OCI-LY3 (cell line): ENCODE measurements around the gene GPC3.
"Not testable (repeated sequence)": the region's sequence is repeated elsewhere in the genome, so short reads cannot be mapped to it uniquely, and the experiment has no call there.

Experiments used
- H2AFZ ChIP-seq: fragments of 200-600, 300-600 bp; shearing (Covaris generic); 2 replicates; pipeline ENCODE4 v1.6.0; 2014; ENCODE audit warnings: antibody characterized with exemption, low read depth, low read length
- H3K27ac ChIP-seq: fragments of 200-600, 300-600 bp; sonication (generic); 2 replicates; pipeline ENCODE4 v1.5.1; 2014; ENCODE audit warnings: mild to moderate bottlenecking, low read length, moderate library complexity, mixed read lengths
- H3K27me3 ChIP-seq: fragments of 200-600, 300-600 bp; sonication (generic); 2 replicates; pipeline ENCODE4 v1.6.1; 2014; ENCODE audit warnings: low read depth, low read length, mixed read lengths
- H3K36me3 ChIP-seq: fragments of 200-600, 300-600 bp; sonication (generic); replicated peaks from 2 replicates; pipeline ENCODE3; 2014; ENCODE audit warnings: low read depth, low read length, mixed read lengths
- H3K4me1 ChIP-seq: fragments of 300-600, 200-600 bp; sonication (generic); 2 replicates; pipeline ENCODE4 v1.6.1; 2014; ENCODE audit warnings: low read length, mixed read lengths
- H3K4me2 ChIP-seq: fragments of 200-600, 300-600 bp; sonication (generic); 2 replicates; pipeline ENCODE4 v1.6.1; 2014; ENCODE audit warnings: low read length, mixed read lengths
- H3K4me3 ChIP-seq: fragments of 300-600, 200-600 bp; sonication (generic); 2 replicates; pipeline ENCODE4 v1.5.1; 2014; ENCODE audit warnings: antibody characterized with exemption, mild to moderate bottlenecking, low read length, moderate library complexity
- H3K79me2 ChIP-seq: fragments of 300-600, 200-600 bp; shearing (Covaris generic); 2 replicates; pipeline ENCODE4 v1.6.1; 2014; ENCODE audit warnings: mild to moderate bottlenecking, low read length, mixed read lengths
- H3K9ac ChIP-seq: fragments of 300-600, 200-600 bp; shearing (Covaris generic); 2 replicates; pipeline ENCODE4 v1.6.0; 2014; ENCODE audit warnings: mild to moderate bottlenecking, low read length, moderate library complexity
- H3K9me3 ChIP-seq: fragments of 200-600, 300-600 bp; shearing (Covaris generic); 2 replicates; pipeline ENCODE4 v1.6.1; 2014; ENCODE audit warnings: low read length, mixed read lengths; ENCODE audit not compliant: insufficient read depth
- H4K20me1 ChIP-seq: fragments of 200-600, 300-600 bp; sonication (generic); 2 replicates; pipeline ENCODE4 v1.6.1; 2016; ENCODE audit warnings: low read length, mixed read lengths; ENCODE audit not compliant: insufficient read depth
- EZH2phosphoT487 ChIP-seq: fragments of 200-600 bp; shearing (Covaris generic); IDR thresholded peaks from 2 replicates; pipeline ENCODE4 v1.6.1; 2018; ENCODE audit warnings: antibody characterized with exemption, mixed run types, low read depth
- TF ChIP-seq, protein P1 (sequence below): fragments of 200-600, 300-600 bp; sonication (generic); IDR thresholded peaks from 2 replicates; pipeline ENCODE4 v1.5.1; 2014; ENCODE audit warnings: antibody characterized with exemption, low read length, low read depth

GPC3 gene

DNA sequence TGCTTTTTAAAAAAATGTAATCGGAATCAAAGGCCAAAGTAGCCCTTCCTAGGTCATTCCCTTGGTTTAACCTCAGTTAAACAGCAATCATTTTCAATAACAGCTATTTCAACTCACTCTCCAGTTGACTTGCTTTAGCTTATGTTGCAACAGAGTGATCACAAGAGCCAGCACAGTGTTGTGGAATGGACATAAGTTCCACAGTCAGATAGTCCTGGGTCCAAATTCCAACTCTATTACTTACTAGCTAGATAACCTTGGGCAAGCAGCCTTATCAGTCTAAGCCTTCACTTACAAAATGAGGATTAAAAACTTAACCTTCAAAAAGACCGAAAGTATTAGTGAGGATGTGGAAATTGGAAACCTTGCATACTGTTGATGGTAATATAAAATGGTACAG is 9.2 kb upstream of the GPC3 start:
- Histone ChIP-seq H2AFZ (no peak overlapping the region), H3K36me3 (no peaks in the 10 kb centered on the region), H3K79me2 (no peaks in the 10 kb centered on the region), H3K27me3 (no peaks in the 10 kb centered on the region), H3K4me1 (0 out of 2 replicates have a peak, but pooled peaks cover 4% of the 10 kb centered on the region), H3K4me2 (no peak overlapping the region), H3K9me3 (no peaks in the 10 kb centered on the region), H3K27ac (no peak overlapping the region), H4K20me1 (no peaks in the 10 kb centered on the region), H3K9ac (no peak overlapping the region), H3K4me3 (no peak overlapping the region)
- TF ChIP-seq EZH2phosphoT487: no peak
- TF ChIP-seq, protein P1, sequence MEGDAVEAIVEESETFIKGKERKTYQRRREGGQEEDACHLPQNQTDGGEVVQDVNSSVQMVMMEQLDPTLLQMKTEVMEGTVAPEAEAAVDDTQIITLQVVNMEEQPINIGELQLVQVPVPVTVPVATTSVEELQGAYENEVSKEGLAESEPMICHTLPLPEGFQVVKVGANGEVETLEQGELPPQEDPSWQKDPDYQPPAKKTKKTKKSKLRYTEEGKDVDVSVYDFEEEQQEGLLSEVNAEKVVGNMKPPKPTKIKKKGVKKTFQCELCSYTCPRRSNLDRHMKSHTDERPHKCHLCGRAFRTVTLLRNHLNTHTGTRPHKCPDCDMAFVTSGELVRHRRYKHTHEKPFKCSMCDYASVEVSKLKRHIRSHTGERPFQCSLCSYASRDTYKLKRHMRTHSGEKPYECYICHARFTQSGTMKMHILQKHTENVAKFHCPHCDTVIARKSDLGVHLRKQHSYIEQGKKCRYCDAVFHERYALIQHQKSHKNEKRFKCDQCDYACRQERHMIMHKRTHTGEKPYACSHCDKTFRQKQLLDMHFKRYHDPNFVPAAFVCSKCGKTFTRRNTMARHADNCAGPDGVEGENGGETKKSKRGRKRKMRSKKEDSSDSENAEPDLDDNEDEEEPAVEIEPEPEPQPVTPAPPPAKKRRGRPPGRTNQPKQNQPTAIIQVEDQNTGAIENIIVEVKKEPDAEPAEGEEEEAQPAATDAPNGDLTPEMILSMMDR: no peak

DNA sequence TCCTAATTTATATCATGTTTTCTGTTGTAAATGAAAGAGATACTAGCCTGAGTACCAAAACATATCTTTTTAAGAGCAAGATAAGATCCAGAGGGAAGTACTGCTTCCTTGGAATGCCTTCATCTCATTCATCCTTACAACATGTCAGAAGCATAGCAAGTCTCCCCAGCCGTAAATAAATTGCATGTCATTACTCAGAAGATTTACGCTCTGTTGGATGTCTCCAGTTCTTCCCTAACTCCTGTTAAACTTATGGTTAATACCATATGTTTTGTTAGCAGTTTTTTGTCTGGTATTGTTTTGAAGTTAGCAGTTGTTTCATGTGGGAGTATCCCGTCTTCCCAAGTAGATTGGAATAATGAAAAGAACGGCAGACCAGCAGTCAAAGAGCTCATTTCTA is 7.5 kb upstream of the GPC3 start:
- Histone ChIP-seq H3K27ac (no peak overlapping the region), H4K20me1 (no peaks in the 10 kb centered on the region), H3K4me1 (no peaks in the 10 kb centered on the region), H3K79me2 (no peaks in the 10 kb centered on the region), H3K36me3 (no peaks in the 10 kb centered on the region), H3K9me3 (no peaks in the 10 kb centered on the region), H3K27me3 (no peaks in the 10 kb centered on the region), H3K9ac (no peak overlapping the region), H2AFZ (no peak overlapping the region), H3K4me2 (no peak overlapping the region), H3K4me3 (no peak overlapping the region)
- TF ChIP-seq, protein P1: no peak
- no peak for TF ChIP-seq EZH2phosphoT487

DNA sequence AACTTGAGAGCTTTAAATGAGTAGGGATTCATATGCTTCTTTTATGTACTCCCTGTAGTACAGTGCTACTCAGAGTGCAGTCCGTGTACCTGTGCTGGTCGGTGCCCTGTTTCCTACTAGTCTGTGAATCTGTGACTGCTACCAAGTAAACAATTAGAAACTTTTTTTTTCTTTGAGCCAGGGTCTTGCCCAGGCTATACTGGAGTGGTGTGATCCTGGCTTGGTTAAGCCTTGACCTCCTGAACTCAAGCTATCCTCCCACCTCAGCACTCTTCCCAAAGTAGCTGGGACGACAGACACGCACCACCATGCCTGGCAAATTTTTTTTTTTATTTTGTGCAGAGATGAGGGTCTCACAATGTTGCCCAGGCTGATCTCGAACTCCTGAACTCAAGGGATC is 6.4 kb upstream of the GPC3 start:
- no peaks in the 10 kb centered on the region for H3K36me3 ChIP-seq
- no peaks in the 10 kb centered on the region for H3K79me2 ChIP-seq
- no peak overlapping the region for H3K9ac ChIP-seq
- no peaks in the 10 kb centered on the region for H3K4me1 ChIP-seq
- no peaks in the 10 kb centered on the region for H3K27me3 ChIP-seq
- H3K4me3 ChIP-seq: no peak overlapping the region
- no peak overlapping the region for H2AFZ ChIP-seq
- no peak for TF ChIP-seq EZH2phosphoT487
- TF ChIP-seq, protein P1: no peak
- H3K27ac ChIP-seq: no peak overlapping the region
- no peak overlapping the region for H3K4me2 ChIP-seq
- no peaks in the 10 kb centered on the region for H4K20me1 ChIP-seq
- no peaks in the 10 kb centered on the region for H3K9me3 ChIP-seq

DNA sequence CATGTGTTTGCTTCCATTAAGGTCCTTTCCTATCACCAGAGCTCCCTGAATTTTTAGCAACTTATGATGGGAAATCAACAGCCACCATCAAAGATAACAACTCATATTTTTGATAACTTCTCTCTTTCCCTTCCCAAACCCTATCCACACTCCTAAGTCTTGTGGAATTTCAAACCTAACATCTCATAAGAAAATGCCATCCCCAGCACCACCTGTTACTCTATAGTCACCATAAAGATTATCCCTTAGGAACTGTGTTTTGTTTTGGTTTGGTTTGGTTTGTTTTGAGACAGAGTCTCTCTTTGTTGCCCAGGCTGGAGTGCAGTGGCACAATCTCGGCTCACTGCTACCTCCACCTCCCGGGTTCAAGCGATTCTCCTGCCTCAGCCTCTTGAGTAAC is 5.7 kb upstream of the GPC3 start:
- H3K79me2 ChIP-seq, H3K36me3 ChIP-seq, H3K4me1 ChIP-seq, H4K20me1 ChIP-seq, H3K27ac ChIP-seq, H3K4me3 ChIP-seq, H3K27me3 ChIP-seq, H3K4me2 ChIP-seq, H3K9ac ChIP-seq, H2AFZ ChIP-seq, H3K9me3 ChIP-seq: not testable (repeated sequence)

DNA sequence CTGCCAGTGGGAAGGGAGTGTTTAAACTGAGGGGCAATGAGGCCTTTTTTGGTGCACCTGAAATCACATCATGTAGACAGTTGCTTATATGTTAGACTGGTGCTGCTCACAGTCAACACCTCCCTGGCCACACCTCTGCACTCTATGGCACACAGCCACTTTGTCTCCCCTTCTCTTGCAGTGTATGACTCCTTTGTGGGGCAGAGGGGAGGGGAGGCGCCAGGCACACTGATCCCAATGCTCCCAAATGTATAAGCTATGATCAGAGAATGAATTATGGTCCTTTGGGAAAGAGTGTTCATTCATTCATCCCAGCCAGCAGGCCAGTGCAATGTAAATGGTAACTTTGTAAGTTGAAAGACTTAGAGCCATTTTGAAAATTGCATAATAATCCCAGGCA is 4.6 kb upstream of the GPC3 start:
- Histone ChIP-seq H3K9ac (no peak overlapping the region), H4K20me1 (no peaks in the 10 kb centered on the region), H3K27ac (no peak overlapping the region), H3K79me2 (no peaks in the 10 kb centered on the region), H3K4me2 (no peak overlapping the region), H3K9me3 (no peaks in the 10 kb centered on the region), H2AFZ (no peak overlapping the region), H3K27me3 (no peaks in the 10 kb centered on the region), H3K4me3 (no peak overlapping the region), H3K36me3 (no peaks in the 10 kb centered on the region), H3K4me1 (no peaks in the 10 kb centered on the region)
- no peak for TF ChIP-seq EZH2phosphoT487
- TF ChIP-seq, protein P1: no peak
